AG04449 (cell line): ENCODE measurements around the gene RCAN2.

Source experiments
- CTCF ChIA-PET: fragments of 350-600 bp; formaldehyde crosslinking; extraction: SDS; loops from one replicate; lab custom pipeline; 2021; ENCODE audit warnings: antibody characterized with exemption; lab: Yijun Ruan, JAX
- POLR2A ChIA-PET: fragments of 400-600, 350-600 bp; formaldehyde crosslinking; extraction: SDS; loops from one replicate; lab custom pipeline; 2020; ENCODE audit warnings: antibody characterized with exemption, inconsistent platforms; lab: Yijun Ruan, JAX
- DNase-seq: peaks from one replicate; pipeline ENCODE4 v3.0.0-alpha.2; 2010; ENCODE audit warnings: low read depth, low spot score
- H3K4me3 ChIP-seq: 2 replicates; pipeline ENCODE4 v1.5.1; 2011; ENCODE audit warnings: low read depth, mild to moderate bottlenecking, control low read depth, low read length
- TF ChIP-seq, protein P1 (sequence below): IDR thresholded peaks from one replicate; pipeline ENCODE4 v1.5.1; 2011; ENCODE audit warnings: mild to moderate bottlenecking, moderate library complexity, low read length, control low read depth, inconsistent platforms; ENCODE audit not compliant: insufficient read depth; ENCODE audit errors: missing control alignments

RCAN2 gene

DNA sequence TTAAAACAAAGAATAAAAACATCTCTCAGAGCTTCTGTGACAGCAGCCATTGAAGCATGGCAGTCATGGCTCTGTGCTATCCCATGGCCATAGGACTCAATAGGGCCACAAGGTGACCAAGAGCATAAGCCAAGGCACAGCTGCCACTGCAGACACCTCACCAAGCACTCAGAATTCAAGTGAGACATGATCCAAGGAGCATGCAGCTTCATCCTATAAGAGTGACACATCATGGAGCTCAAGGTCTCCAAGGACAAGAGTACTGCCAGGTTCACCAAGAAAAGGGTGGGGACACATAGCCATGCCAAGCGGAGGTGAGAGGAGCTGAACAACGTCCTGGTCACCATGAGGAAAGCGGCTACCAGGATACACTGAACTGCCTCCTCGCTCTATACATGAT is 53.0 kb downstream of the RCAN2 start:
- POLR2A ChIA-PET: no interaction called here
- DNase-seq: no peak
- CTCF ChIA-PET: interaction anchor here (0.8 kb wide), 1 partner anchor 19 kb away, joined by 3 read pairs; no protein-coding TSS in a partner anchor
- no peak overlapping the region for H3K4me3 ChIP-seq
- TF ChIP-seq, protein P1, sequence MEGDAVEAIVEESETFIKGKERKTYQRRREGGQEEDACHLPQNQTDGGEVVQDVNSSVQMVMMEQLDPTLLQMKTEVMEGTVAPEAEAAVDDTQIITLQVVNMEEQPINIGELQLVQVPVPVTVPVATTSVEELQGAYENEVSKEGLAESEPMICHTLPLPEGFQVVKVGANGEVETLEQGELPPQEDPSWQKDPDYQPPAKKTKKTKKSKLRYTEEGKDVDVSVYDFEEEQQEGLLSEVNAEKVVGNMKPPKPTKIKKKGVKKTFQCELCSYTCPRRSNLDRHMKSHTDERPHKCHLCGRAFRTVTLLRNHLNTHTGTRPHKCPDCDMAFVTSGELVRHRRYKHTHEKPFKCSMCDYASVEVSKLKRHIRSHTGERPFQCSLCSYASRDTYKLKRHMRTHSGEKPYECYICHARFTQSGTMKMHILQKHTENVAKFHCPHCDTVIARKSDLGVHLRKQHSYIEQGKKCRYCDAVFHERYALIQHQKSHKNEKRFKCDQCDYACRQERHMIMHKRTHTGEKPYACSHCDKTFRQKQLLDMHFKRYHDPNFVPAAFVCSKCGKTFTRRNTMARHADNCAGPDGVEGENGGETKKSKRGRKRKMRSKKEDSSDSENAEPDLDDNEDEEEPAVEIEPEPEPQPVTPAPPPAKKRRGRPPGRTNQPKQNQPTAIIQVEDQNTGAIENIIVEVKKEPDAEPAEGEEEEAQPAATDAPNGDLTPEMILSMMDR: no peak

DNA sequence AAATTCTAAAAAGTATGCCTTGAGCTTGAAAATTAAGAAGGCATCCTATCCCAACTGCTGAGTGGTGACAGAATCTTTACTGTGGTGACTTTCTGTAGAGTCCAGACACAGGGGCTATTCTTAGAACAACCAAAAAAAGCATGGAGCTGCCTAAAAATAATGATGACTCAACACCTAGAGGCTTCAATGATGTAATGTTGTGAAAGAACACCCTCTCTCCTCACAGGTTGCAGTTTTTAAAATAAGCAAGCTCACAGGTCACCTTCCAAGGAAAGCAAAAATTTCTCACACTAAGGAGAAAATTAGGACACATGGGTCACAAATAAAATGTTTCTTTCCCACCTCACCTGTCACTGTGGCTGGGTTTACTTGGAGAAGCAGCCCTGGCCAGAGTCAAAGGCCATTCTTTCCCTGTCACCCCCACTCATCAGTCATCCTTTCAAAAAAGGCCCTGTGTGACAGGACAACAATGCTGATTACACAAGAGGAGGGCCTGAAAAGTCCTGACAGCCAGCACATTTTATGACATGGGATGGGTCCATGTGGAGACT is 53.5 kb downstream of the RCAN2 start:
- ChIA-PET CTCF (interaction anchor here (0.8 kb wide), 1 partner anchor 19 kb away, joined by 3 read pairs; no protein-coding TSS in a partner anchor), POLR2A (no interaction called here)
- TF ChIP-seq, protein P1: no peak
- no peak overlapping the region for H3K4me3 ChIP-seq
- DNase-seq: no peak

DNA sequence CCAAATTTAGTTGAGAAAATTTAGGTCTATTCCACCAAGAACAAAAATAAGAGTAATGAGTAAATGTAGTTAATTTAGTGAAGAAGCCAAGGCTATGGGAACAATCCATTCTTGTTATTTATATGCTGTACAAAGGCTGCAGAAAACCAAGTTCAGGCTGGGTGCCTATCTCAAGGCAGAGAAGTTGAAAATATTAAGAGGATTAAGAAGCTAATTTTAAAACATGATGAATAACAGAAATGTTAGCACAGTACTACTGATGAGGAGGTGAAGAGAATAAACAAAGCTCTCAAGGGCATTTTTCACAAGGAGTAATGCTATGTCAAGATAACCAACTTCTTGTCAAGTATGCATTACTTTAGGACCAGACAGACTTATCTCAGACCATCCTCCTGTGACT is 68.6 kb downstream of the RCAN2 start:
- no peak overlapping the region for H3K4me3 ChIP-seq
- TF ChIP-seq, protein P1: no peak
- ChIA-PET CTCF (interaction anchor here (1.2 kb wide), 2 partner anchors 70 to 199 kb away, joined by 3 to 4 read pairs; no protein-coding TSS in a partner anchor), POLR2A (no interaction called here)
- DNase-seq: no peak

DNA sequence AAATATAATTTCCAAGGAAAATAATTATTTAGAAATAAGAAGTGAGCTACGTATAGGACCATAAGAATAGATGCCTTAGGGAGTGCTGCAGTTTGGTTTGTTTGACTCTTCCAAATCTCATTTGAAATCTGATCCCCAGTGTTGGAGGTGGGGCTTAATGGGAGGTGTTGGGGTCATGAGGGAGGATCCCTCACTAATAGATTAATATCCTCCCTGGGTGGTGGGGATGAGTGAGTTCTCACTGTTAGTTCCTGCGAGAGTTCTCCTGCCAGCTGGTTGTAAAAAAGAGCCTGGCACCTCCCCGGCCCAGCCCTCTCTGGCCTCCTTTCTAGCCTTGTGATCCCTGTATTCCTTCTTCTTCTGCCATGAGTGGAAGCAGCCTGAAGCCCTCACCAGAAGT is 69.3 kb downstream of the RCAN2 start:
- CTCF ChIA-PET: interaction anchor here (1.2 to 3.5 kb wide), 3 partner anchors 70 to 200 kb away, joined by 3 to 15 read pairs (median 4); partner anchors contain the start of gene RCAN2
- DNase-seq: no peak
- TF ChIP-seq, protein P1: no peak
- no peak overlapping the region for H3K4me3 ChIP-seq
- POLR2A ChIA-PET: no interaction called here

DNA sequence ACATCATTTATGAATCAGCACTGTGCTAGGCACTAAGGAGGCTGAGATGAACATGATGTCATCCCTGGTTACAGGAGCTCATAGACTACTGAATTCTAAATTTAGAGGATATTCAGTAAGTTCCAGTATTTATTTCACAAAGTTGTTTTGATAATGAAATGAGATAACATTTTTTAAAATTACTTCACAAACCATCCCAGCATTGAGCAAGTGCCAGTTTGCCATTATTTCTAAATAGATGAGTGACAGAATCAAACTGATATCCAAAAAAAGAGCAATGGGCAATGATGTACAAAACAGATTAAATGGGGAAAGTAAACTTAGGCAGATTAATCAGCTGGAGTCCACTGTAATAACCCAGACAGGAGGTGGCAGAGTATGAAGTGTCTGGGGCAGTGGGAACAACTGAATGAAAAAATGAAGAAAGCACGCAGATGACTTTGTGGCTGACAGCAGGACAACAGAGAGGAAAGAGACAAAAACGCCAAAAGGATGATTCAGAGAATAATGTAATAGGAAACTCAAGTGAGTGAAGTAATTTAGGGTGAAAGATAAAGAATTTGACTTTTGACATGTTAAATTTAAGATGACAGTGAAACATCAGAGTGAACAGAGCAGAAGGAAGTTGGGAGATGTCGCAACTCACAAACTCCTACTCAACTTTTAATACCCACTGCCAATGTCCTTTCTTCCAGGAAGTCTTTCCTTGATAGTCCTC is 70.2 kb downstream of the RCAN2 start:
- DNase-seq: no peak
- TF ChIP-seq, protein P1: no peak
- no peak overlapping the region for H3K4me3 ChIP-seq
- POLR2A ChIA-PET: no interaction called here
- CTCF ChIA-PET: interaction anchor here (1.0 to 3.5 kb wide), 7 partner anchors 12 to 359 kb away, joined by 3 to 15 read pairs (median 4); partner anchors contain the start of gene RCAN2

DNA sequence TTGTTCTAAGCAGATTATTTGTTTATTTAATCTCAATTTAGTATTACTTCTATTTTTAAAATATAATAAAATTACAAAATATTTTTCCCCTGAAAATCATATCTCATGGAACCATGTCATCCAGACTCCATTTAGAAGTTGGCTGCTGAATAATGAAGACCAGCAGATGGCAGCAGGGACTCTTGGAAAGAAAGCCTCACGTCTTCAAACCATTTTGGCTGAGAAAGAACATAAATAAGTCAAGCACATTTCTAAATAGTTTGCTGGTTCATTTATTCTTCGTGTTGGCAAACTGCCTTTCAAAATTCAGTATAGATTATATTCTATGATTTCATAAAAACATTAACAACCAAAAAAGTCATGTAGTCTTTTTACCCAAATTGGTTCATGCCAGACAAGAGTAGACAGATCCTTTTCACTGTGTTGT is 71.7 kb downstream of the RCAN2 start:
- TF ChIP-seq, protein P1: peak; percentile 60

More for the DNA sequence above, 71.7 kb downstream of the RCAN2 start:
- DNase-seq: no peak
- ChIA-PET CTCF (interaction anchor here (0.7 to 3.5 kb wide), 10 partner anchors 14 to 571 kb away, joined by 3 to 15 read pairs (median 3); partner anchors contain the start of gene RCAN2), POLR2A (no interaction called here)
- H3K4me3 ChIP-seq: no peak overlapping the region
